Measurements from ENCODE around the gene TMEFF2. TPM values are rescaled to one million over a fixed set of nuclear protein-coding genes. Genes with fewer than 3 reads are reported as not detected.
A peak's percentile ranks its signal among the peaks of the same experiment; 100 is the strongest.

The TMEFF2 gene
- total RNA-seq, 1 donor from 2014 or later, result not detected

DNA sequence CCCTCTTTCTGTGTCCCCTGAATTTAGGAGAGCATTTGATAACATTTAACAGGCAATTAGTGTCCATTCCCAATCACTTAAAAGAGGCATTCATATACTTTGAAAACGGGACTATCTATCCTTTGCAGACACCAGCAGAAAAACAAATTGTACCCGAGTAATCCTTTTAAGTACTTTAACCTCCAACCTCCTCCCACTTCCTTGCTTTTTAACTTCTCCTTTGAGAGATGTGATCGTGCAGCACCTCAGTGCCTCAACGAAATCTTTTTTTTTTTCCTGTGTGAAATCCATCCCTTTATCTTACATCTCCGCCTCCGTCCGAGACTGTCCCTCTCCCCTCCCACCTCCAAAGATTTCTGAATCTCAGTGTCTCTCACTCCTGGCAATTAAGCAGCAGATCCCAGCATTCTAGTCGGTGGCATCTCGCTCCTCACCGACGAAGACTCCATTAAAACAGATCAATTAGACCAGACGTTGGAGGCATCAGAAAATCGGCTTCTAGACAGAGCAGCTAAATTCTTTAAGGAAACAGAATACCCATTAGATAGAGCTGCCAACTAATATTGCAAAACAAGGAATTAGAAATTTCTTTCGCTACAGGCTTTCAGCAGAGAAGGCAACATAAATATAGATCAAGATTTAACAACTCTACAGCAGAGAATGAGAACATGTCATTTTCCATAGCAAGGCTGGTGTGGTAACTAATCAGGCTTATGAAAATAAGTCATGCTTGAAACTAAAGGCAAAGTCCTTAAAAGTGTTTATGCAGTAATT, 1.9 kb upstream of the TMEFF2 start:
- Histone ChIP-seq H3K9me3 (no peaks in the 10 kb centered on the region), H3K4me1 (peaks cover 7 to 18% of the 10 kb centered on the region in 2 donors), H3K27me3 (peaks cover 13% of the 10 kb centered on the region), H3K27ac (no peak overlapping the region), H3K36me3 (no peaks in the 10 kb centered on the region), H3K4me3 (peak overlapping the region; percentile 58 to 61)
- TF ChIP-seq, protein P1, sequence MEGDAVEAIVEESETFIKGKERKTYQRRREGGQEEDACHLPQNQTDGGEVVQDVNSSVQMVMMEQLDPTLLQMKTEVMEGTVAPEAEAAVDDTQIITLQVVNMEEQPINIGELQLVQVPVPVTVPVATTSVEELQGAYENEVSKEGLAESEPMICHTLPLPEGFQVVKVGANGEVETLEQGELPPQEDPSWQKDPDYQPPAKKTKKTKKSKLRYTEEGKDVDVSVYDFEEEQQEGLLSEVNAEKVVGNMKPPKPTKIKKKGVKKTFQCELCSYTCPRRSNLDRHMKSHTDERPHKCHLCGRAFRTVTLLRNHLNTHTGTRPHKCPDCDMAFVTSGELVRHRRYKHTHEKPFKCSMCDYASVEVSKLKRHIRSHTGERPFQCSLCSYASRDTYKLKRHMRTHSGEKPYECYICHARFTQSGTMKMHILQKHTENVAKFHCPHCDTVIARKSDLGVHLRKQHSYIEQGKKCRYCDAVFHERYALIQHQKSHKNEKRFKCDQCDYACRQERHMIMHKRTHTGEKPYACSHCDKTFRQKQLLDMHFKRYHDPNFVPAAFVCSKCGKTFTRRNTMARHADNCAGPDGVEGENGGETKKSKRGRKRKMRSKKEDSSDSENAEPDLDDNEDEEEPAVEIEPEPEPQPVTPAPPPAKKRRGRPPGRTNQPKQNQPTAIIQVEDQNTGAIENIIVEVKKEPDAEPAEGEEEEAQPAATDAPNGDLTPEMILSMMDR (IDR thresholded peaks at IDR 0.05), result no peak
- no peak for DNase-seq (ENCODE audit: low spot score in 2 of 2)
- intact Hi-C loops (cut with DNase I), result no loop called here

DNA sequence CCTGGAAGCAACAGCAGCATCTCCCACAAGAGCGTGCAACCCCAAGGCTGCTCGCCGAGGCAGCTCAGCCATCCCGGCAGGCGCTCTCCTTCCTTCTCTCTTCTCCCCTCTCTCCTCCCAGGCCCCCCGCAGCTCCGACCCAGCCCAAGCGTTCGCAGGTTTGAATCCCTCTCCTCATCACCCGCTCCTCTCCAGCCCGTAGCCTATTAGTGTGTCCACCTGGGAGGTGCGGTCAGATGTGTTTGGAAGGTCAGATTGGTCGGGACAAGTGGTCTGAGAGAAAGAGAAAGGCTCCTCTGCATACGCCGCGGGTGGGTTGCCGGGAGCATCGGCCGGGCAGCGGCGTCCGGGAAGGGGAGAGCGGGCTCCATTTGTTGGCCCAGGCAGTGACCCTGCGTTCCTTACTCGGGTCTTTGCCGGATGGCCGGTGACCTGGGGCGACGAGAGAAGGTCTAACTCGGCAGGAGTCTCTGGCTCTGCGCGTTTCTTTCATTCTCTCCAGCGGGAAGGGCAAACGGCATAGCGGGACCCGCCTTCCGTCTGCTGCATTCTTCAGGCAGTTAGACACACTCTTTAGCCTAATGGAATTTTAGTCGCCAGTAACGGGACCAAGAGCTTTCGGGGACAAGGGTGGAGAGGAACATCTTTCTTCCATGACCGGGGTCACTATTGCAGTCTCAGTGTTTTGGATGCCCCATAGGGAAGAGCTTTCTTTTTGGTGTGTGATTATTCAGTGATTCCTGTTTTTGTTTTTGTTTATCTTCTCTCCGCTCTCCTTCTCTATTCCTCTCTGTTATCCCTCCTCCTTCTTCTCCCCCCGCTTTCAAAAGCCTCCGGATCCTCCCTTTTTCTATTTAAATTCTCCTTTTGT, 1.1 kb upstream of the TMEFF2 start:
- peak in 1 of 2 donors; percentile 59 for DNase-seq (ENCODE audit: low spot score in 2 of 2)
- H3K4me1 ChIP-seq, result peaks cover 7 to 18% of the 10 kb centered on the region in 2 donors
- intact Hi-C loops (cut with DNase I), result no loop called here
- TF ChIP-seq, protein P1 (IDR thresholded peaks at IDR 0.05), result no peak
- H3K27ac ChIP-seq, result no peak overlapping the region
- H3K9me3 ChIP-seq, result no peaks in the 10 kb centered on the region
- H3K27me3 ChIP-seq, result peaks cover 13% of the 10 kb centered on the region
- H3K4me3 ChIP-seq, result peak overlapping the region; percentile 58 to 61
- no peaks in the 10 kb centered on the region for H3K36me3 ChIP-seq

DNA sequence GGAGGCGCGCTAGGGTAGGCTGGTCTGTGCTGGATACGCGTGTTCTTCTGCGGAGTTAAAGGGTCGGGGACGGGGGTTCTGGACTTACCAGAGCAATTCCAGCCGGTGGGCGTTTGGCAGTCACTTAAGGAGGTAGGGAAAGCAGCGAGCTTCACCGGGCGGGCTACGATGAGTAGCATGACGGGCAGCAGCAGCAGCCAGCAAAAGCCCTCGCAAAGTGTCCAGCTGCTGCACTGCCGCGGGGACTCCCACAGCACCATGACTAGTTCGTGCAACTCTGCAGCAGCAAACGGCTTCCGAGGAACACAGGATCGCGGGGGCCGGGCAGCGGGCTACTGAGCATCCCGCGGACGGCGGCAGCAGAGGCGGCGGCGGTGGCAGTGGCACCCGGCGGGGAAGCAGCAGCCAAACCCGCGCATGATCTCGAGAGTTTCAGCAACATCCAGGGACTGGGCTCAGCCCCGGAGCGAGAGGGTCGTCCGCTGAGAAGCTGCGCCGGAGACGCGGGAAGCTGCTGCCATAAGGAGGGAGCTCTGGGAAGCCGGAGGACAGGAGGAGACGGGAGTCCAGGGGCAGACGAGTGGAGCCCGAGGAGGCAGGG, 368 bp downstream of the TMEFF2 start:
- peak in 1 of 2 donors; percentile 57 for DNase-seq (ENCODE audit: low spot score in 2 of 2)
- Histone ChIP-seq H3K9me3 (no peaks in the 10 kb centered on the region), H3K27me3 (peaks cover 13% of the 10 kb centered on the region), H3K4me3 (peak overlapping the region; percentile 58 to 61), H3K4me1 (peaks cover 7 to 18% of the 10 kb centered on the region in 2 donors), H3K27ac (no peak overlapping the region), H3K36me3 (no peaks in the 10 kb centered on the region)
- intact Hi-C loops (cut with DNase I), result no loop called here
- TF ChIP-seq, protein P1 (IDR thresholded peaks at IDR 0.05), result no peak

DNA sequence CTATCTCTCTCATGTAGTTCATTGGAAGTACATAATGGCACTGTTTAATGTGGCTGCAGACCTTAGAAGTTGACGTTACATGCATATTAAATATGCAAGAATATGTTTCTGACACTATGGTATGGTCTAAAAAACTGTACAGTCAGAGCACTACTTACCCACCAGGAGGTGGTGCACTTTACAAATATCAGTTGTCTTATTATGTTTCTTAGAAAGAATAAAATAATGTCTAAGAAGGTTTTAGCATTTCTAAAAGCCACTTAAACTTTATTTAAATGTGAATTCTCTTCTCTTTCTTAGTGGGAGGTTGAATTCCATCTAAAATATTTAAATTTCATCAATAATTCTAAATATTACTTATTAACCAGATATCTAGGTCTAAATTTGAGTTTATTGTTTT, 4.3 kb downstream of the TMEFF2 start:
- H3K4me3 ChIP-seq, result no peak overlapping the region
- intact Hi-C loops (cut with DNase I), result no loop called here
- peaks cover 5 to 14% of the 10 kb centered on the region in 2 donors for H3K4me1 ChIP-seq
- peaks cover 12% of the 10 kb centered on the region for H3K27me3 ChIP-seq
- DNase-seq (ENCODE audit: low spot score in 2 of 2), result no peak
- H3K9me3 ChIP-seq, result no peaks in the 10 kb centered on the region
- H3K36me3 ChIP-seq, result no peaks in the 10 kb centered on the region
- no peak overlapping the region for H3K27ac ChIP-seq
- TF ChIP-seq, protein P1 (IDR thresholded peaks at IDR 0.05), result peak in 1 of 3 experiments; percentile 16

GRCh38 chr2:192186806-192187205, 7.9 kb downstream of the TMEFF2 start:
- no peak overlapping the region for H3K27ac ChIP-seq
- H3K9me3 ChIP-seq, result no peaks in the 10 kb centered on the region
- H3K36me3 ChIP-seq, result no peaks in the 10 kb centered on the region
- intact Hi-C loops (cut with DNase I), result no loop called here
- H3K4me3 ChIP-seq, result no peak overlapping the region
- H3K4me1 ChIP-seq, result no peaks in the 10 kb centered on the region
- TF ChIP-seq, protein P1 (IDR thresholded peaks at IDR 0.05), result no peak
- DNase-seq (ENCODE audit: low spot score in 2 of 2), result no peak
- no peaks in the 10 kb centered on the region for H3K27me3 ChIP-seq
